Frontal cortex (tissue), 4 donors: Measurements from ENCODE around the gene STRN4. TPM values are rescaled to one million over a fixed set of nuclear protein-coding genes. Genes with fewer than 3 reads are reported as not detected.
"Not testable (repeated sequence)": the region's sequence is repeated elsewhere in the genome, so short reads cannot be mapped to it uniquely, and the experiment has no call there.

Experiments used
- DNase-seq, 2 donors: peaks; one replicate each; pipeline ENCODE4 v3.0.0; 2012; ENCODE audit warnings: low spot score in 2 of 2
- FAIRE-seq: peaks from 2 replicates; lab custom pipeline; 2012; peaks lifted over from hg19 to GRCh38; lab: Jason Lieb, UNC
- total RNA-seq: library from RNA; depleted of rRNA; stranded (reverse); fragments of >200 nt; gene quantifications from one replicate; pipeline ENCODE4 v1.2.3, GENCODE V29; 2014
- donor health status: control.
- donor health status: control.
- donor health status: control.

The STRN4 gene
- total RNA-seq, 1 donor from 2014 or later: 86.4 TPM

DNA sequence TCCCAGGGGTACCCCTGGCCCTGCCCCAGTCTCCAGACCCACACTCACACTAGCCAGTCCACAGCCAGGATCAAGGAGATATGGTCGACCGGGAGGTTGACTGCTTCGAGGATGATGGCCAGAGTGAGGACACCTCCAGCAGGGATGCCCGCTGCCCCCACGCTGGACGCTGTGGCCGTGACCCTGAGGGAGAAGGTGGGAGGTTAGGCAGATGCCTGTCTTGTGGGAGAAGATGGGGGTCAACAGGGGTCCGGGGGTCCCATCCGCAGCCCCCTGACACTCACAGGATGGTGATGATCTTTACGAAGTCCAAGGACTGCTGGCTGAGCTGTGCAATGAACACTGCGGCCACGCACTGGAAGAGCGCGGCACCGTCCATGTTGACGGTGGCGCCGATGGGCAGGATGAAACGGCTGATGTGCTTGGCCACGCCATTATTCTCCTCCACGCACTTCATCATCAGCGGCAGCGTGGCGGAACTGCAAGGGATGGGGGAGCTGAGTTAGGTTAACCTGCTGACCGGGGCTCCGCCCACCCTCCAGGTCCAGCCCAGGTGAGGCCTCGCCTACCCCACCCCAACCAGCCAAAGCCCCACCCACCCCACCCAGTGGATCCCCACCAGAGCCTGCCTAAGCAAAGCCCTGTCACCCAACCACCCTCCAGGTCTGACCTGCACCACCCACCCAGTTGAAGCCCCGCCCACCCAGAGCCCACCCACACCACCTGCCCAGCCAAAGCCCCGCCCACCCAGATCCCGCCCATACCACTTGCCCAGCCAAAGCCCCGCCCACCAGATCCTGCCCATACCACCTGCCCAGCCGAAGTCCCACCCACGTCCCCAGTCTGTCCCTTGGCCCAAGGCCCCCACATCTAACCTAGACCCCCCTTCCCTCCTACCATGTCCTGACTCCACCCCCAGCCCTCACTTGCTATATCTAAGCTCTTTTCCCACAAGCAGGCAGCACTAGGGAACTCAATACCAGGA, 31.0 kb upstream of the STRN4 start:
- DNase-seq (no peak), FAIRE-seq (no peak)

DNA sequence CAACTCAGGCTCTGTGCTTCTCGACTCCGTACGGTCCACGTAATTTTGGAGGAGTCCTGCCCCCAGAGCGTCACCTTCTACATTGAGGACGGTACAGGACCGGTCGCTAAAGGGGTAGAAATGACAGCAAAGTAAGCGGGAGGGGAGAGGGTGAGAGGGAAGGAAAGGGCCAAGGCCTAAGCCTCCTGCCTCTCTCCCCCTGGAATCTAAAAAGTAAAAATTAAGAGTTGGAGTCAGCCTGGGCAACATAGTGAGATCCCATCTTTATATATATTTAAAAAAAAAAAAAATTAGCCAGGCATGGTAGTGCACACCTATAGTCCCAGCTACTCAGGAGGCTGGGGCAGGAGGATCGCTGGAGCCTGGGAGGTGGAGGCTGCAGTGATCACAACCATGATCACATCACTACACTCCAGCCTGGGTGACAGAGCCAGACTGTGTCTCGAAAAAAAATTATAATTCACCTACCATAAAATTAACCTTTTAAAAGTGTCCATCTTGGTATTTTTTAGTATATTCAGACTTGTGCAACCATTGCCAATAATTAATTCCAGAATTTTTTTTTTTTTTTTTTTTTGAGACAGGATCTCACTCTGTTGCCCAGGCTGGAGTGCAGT, 29.5 kb upstream of the STRN4 start:
- no peak for DNase-seq
- FAIRE-seq: no peak

DNA sequence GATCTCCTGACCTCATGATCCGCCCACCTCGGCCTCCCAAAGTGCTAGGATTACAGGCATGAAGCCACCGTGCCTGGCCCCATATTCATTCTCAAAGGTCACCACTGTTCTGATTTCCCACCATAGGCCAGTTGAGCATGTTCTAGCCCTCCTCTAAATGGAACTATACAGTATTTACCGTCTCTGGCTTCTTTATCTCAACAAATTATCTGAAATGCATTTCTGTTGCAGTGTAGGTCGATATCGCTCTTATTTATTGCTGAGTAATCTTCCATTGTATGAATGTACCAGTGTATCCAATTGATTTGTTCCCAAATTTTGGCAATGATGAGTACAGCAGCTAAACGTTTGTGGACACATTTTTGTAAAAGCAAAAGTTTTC, 26.8 kb upstream of the STRN4 start:
- FAIRE-seq (no peak), DNase-seq (no peak)

DNA sequence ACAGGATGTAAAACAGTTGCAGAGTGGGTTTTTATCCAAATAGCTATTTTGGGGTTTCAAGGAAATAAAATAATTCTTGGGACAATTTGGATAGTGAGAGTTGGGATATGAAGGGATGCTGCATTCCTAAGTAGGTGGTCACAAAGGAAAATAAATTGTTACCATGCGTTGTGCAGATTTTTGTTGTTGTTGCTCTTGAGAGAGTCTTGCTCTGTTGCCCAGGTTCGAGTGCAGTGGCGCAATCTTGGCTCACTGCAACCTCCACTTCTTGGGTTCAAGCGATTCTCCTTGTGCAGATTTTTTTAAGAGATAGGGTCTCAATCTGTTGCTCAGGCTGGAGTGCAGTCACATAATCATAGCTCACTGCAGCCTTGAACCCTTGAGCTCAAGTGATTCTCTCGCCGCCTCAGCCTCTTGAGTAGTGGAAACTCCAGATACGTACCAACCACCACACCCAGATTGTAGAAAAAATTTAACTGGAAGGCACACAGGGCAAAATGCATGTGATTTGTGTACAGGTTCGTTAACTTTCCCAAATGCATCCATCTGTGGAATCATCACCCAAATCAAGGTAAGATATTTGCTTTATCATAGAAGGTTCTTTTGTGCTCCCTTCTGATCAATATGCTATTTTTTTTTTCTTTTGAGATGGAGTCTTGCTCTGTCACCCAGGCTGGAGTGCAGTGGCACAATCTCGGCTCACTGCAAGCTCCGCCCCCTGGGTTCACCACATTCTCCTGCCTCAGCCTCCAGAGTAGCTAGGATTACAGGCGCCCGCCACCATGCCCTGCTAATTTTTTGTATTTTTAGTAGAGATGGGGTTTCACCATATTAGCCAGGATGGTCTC, 26.1 kb upstream of the STRN4 start:
- no peak for FAIRE-seq
- DNase-seq: no peak

DNA sequence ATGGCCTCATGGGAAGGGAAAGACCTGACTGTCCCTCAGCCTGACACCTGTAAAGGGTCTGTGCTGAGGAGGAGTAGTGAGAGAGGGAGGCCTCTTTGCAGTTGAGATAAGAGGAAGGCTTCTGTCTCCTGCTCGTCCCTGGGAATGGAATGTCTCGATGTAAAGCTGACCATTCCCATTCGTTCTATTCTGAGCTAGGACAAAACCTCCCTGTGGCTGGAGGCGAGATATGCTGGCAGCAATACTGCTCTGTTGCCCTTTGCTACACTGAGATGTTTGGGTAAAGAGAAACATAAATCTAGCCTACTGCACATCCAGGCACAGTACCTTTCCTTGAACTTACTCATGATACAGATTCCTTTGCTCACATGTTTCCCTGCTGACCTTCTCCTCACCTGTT, 22.5 kb upstream of the STRN4 start:
- not testable (repeated sequence) for FAIRE-seq

DNA sequence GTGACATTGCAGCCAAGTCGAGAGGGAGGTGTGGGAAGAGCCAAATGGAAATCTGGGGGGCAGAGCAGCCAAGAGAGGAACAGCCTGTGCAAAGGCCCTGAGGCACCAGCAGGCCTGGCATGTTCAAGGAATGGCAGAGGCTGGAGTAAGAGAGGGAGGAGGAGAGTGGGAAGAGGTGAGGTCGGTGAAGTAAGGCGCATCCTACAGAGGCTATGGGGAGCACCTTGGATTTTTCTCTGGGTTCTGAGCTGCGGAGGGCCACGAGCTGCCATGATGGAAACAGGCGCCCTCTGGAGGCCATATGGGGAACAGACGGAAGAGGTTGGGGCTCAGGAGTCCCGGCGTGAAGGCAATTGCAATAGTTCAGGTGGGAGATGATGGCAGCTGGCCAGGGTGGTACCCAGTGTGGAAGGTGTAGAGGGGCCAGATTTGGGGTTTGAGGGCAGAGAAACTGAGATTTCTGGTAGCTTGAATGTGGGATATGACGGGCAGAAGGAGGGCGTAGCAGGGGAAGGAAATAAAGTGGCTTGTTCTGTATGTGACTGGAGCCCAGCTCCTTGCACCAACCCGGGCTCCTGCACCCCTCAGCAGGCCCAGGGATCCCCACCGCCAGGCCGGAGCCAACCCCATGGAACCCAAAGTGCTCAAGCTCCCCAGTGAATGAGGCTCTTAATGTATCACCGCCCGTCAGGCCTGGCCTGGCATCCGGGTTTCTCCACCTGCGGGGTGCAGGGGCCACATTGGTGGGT, 20.5 kb upstream of the STRN4 start:
- FAIRE-seq (no peak), DNase-seq (no peak)

More for the DNA sequence above, 22.5 kb upstream of the STRN4 start:
- DNase-seq: not testable (repeated sequence)

DNA sequence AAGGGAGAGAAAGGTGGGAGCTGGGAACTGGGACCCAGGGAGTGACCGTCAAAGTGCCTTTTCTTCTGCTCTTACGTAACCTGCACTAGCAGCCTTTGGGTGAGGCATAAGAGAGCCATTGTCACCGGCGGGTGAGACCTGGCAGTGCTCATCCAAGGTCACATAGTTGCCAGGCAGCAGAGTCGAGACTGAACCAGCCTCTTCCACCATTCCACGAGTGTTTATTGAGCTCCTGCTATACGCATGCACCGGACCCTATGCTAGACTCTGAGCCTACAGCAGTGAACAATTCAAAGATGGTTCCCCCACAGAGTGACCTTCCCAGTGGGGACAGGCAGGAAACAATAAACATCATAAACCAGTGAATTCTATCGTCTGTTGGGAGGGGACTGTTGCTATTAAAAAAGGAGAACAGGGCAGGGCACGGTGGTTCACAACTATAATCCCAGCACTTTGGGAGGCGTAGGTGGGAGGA, 18.6 kb upstream of the STRN4 start:
- FAIRE-seq: no peak
- no peak for DNase-seq

DNA sequence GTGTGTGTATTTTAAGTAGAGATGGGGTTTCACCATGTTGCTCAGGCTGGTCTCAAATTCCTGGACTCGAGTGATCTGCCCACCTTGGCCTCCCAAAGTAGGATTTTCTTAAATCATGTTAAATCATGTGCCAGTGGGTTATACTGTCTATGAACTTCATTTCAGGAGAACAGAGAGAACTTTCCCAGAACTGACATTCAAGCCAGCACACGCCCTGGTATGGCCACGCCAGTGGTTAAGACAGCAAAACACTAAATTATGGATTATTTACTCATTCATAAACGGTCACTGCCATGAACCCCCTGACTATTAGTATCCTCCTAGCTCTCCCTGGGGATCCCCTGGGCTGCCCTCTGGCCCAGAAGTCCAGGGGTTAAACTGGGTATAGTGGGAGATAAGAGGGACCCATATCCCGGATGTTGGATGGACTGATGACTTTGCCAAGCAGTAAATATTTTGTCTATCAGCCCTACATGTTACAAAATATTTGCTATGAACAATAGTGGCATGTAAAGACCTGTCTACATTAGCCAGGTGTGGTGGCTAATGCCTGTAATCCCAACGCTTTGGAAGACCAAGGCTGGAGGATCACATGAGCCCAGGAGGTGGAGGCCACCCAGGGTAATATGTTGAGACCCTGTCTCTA, 16.1 kb upstream of the STRN4 start:
- no peak for DNase-seq
- no peak for FAIRE-seq

DNA sequence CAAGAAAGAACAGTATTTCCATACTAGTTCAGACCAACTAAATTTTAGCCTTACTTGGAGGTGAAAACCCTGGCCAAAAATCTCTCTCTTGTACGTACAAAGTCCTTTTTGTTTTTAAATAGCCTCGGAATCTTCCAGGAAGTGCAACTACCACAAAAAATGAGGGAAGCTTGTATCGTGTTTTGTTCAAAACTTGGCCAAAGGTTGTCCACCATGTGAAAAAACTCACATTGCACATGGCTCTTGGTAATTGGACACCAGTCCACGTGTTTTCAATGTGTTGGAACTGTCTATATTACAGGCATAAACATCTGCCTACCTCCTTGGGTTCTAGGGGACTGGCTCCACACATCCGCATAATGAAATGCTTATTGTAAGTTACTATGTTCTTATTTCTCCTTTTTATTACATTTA, 15.2 kb upstream of the STRN4 start:
- DNase-seq (no peak), FAIRE-seq (no peak)

DNA sequence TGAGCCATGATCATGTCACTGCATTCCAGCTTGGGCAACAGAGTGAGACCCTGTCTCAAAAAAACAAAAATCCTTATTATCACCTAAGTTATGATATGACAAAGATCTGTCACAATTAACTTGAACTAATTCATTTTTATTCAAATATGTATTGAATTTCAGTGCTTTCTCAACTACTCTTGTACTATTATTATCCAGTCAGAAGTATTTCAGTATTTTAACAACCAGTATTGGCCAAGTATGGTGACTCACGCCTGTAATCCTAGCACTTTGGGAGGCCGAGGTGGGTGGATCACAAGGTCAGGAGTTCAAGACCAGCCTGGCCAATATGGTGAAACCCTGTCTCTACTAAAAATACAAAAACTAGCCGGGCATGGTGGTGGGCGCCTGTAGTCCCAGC, 14.6 kb upstream of the STRN4 start:
- FAIRE-seq, DNase-seq: not testable (repeated sequence)

DNA sequence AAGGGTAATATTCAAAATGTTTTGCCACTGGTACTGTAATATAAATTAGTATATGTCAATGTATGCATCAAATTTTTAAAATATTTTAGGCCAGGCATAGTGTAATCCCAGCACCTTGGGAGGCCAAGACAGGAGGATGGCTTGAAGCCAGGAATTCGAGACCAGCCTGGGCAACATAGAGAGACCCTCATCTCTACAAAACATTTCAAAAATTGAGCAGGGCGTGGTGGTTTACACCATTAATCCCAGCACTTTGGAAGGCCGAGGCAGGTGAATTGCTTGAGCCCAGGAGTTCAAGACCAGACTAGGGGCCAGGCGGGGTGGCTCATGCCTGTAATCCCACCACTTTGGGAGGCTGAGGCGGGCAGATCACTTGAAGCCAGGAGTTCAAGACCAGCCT, 14.1 kb upstream of the STRN4 start:
- FAIRE-seq (no peak), DNase-seq (no peak)

DNA sequence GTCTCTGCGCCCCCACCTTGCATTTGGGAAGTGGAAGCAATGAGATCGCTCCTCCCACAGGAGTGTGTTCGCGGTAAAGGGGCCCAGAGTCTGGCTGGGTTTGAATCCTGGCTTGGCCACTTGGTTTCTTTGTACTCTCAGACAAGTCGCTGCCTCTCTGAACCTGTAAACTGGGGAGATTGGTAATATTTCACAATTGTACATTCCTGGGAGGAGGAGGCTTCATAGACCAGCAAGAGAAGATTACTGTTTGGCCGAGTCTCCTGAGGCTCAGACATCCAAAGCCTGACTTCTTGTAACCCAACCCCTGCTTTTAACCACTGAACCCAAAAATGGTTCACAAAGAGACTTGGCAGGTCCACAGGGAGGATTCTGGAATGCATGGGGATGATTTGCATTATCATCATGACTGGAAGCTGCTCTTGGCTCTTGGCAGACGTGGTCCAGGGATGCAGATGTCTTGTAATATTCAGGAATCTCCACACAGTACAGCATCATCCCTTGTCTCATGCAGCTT, 13.6 kb upstream of the STRN4 start:
- FAIRE-seq (no peak), DNase-seq (no peak)

DNA sequence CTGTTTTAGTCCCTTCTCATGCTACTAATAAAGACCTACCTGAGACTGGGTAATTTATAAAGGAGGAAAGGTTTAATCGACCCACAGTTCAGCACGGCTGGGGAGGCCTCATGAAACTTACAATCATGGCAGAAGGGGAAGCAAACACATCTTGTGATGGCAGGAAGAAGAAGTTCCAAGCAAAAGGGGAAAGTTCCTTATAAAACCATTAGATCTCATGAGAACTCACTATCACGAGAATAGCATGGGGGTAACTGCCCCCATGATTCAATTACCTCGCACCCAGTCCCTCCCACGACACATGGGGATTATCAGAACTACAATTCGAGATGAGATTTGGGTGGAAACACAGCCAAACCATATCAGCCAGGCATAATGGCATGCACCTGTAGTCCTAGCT, 13.0 kb upstream of the STRN4 start:
- FAIRE-seq: no peak
- DNase-seq: no peak

DNA sequence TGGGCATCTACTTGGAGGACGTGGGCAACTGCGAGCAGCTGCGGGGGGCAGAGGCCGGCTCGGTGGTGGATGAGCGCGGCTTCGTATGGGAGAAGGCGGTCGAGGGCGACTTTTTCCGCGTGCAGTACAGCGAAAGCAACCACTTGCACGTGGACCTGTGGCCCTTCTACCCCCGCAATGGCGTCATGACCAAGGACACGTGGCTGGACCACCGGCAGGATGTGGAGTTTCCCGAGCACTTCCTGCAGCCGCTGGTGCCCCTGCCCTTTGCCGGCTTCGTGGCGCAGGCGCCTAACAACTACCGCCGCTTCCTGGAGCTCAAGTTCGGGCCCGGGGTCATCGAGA, 10.3 kb upstream of the STRN4 start:
- FAIRE-seq (no peak), DNase-seq (peak in 1 of 2 donors; percentile 10)

DNA sequence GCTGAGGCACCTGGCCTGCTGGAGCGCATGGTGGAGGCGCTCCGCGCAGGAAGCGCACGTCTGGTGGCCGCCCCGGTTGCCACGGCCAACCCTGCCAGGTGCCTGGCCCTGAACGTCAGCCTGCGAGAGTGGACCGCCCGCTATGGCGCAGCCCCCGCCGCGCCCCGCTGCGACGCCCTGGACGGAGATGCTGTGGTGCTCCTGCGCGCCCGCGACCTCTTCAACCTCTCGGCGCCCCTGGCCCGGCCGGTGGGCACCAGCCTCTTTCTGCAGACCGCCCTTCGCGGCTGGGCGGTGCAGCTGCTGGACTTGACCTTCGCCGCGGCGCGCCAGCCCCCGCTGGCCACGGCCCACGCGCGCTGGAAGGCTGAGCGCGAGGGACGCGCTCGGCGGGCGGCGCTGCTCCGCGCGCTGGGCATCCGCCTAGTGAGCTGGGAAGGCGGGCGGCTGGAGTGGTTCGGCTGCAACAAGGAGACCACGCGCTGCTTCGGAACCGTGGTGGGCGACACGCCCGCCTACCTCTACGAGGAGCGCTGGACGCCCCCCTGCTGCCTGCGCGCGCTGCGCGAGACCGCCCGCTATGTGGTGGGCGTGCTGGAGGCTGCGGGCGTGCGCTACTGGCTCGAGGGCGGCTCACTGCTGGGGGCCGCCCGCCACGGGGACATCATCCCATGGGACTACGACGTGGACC, 9.7 kb upstream of the STRN4 start:
- no peak for FAIRE-seq
- no peak for DNase-seq

DNA sequence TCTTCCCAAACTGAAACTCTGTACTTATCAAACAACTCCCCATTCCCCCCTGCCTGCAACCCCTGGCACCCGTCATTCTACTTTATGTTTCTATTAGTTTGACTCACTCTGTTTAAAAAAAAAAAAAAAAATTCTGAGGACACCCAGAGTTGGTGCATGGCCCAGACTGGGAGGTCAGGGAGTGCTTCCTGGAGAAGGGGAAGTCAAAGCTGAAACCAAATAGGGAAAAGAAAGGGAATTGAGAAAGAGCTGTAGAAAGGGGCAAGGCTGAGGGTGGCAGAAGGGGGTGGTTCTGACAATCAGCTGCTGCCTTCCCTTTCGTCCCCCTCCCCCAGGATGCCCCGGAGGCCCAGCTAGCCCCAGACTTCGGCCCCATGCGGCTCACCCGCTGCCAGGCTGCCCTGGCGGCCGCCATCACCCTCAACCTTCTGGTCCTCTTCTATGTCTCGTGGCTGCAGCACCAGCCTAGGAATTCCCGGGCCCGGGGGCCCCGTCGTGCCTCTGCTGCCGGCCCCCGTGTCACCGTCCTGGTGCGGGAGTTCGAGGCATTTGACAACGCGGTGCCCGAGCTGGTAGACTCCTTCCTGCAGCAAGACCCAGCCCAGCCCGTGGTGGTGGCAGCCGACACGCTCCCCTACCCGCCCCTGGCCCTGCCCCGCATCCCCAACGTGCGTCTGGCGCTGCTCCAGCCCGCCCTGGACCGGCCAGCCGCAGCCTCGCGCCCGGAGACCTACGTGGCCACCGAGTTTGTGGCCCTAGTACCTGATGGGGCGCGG, 9.0 kb upstream of the STRN4 start:
- DNase-seq (no peak), FAIRE-seq (no peak)

DNA sequence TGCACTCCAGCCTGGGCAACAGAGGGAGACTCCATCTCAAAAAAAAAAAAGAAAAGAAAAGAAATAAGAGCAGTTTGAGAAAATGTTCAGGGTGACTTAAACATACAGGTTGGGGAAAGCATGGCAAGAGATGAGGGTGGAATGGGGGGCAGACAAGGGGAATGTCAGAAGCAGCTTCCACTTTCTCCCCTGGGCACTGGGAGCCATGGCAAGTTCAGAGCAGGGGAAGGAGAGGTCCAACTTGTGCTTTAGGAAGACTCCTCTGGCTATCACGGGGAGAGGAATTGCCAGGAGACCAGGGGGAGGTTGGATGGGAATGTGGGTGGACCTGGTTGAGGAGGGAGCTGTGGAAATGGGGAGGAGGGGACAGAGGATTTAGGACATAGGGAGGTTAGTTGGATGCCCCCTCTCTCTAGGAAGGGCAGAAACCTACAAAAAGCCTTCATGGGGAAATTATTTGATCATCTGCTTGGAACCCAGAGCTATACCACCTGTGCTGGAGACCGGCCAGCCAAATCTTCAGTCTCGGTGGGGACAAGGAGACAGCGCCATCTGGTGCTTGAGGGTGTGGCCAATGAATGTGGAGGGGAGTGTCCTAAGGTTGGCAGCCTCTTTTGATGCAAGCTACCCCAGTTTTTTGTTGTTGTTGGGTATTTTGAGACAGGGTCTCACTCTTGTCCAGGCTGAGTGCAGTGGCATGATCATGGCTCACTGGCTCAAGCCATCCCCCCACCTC, 7.3 kb upstream of the STRN4 start:
- no peak for FAIRE-seq
- no peak for DNase-seq
